Natural killer cell (primary cell): ENCODE data around the gene CARD19. TPM values are rescaled to one million over a fixed set of nuclear protein-coding genes. Genes with fewer than 3 reads are reported as not detected.
"Not testable (repeated sequence)": the region's sequence is repeated elsewhere in the genome, so short reads cannot be mapped to it uniquely, and the experiment has no call there.

Experiments
- ATAC-seq, 3 donors: fragments of 150-1000 bp in 2 of 3; fragments of 200-7000 bp in 1 of 3; cut with Tn5 transposase; 1 replicate in 1 of 3; 2 replicates in 2 of 3; pipeline ENCODE4 v1.10.0; 2021; ENCODE audit warnings: mild to moderate bottlenecking in 2 of 3, moderate library complexity in 2 of 3
- DNase-seq, 2 donors: peaks; one replicate each; pipeline versions ENCODE4 v3.0.0 to v3.0.0-alpha.2; 2013 to 2021; ENCODE audit warnings: mixed read lengths in 1 of 2
- H3K27ac ChIP-seq: one replicate; pipeline ENCODE4 v1.5.1; 2013; ENCODE audit warnings: mild to moderate bottlenecking, low read length
- H3K27me3 ChIP-seq: one replicate; pipeline ENCODE4 v1.6.1; 2013; ENCODE audit warnings: low read length; ENCODE audit not compliant: control insufficient read depth, insufficient read depth
- H3K36me3 ChIP-seq: one replicate; pipeline ENCODE4 v1.6.1; 2013; ENCODE audit warnings: low read length; ENCODE audit not compliant: control insufficient read depth, insufficient read depth
- H3K4me1 ChIP-seq: one replicate; pipeline ENCODE4 v1.6.1; 2013; ENCODE audit warnings: low read length; ENCODE audit not compliant: control insufficient read depth, insufficient read depth
- H3K4me3 ChIP-seq: one replicate; pipeline ENCODE4 v1.5.1; 2013; ENCODE audit warnings: low read length
- H3K9me3 ChIP-seq: one replicate; pipeline ENCODE4 v1.6.1; 2013; ENCODE audit warnings: low read length; ENCODE audit not compliant: control insufficient read depth, insufficient read depth
- H3K27ac Mint-ChIP-seq, 2 donors: one replicate each; pipeline ENCODE4 v1.8.0; 2022; ENCODE audit warnings: mild to moderate bottlenecking in 2 of 2, mixed read lengths in 2 of 2, moderate library complexity in 1 of 2
- H3K27me3 Mint-ChIP-seq, 2 donors: one replicate each; pipeline ENCODE4 v1.8.0; 2022; ENCODE audit warnings: low read depth in 2 of 2, mixed read lengths in 2 of 2
- H3K36me3 Mint-ChIP-seq: one replicate; pipeline ENCODE4 v1.8.0; 2022; ENCODE audit warnings: mixed read lengths
- H3K4me1 Mint-ChIP-seq, 2 donors: one replicate each; pipeline ENCODE4 v1.8.0; 2022; ENCODE audit warnings: mixed read lengths in 2 of 2
- H3K4me3 Mint-ChIP-seq: one replicate; pipeline ENCODE4 v1.8.0; 2022; ENCODE audit warnings: mild to moderate bottlenecking, moderate library complexity, mixed read lengths
- H3K9me3 Mint-ChIP-seq, 2 donors: one replicate each; pipeline ENCODE4 v1.8.0; 2022; ENCODE audit warnings: mixed read lengths in 2 of 2
- WGBS: methylation state at CpG from one replicate; pipeline ENCODE4 v1.1.7; 2013; ENCODE audit warnings: missing lambda C conversion rate; ENCODE audit not compliant: insufficient coverage; 5-methylcytosine and 5-hydroxymethylcytosine counted together
- intact Hi-C: fragments of 100-400 bp; cut with micrococcal nuclease; formaldehyde crosslinking; loops from one replicate; pipeline ENCODE4 v1.14.2; 2022
- total RNA-seq, 4 donors: library from RNA; stranded (reverse); fragments of 120-200 nt in 1 of 4; gene quantifications; one replicate each; pipeline versions ENCODE4 v1.2.3 to v1.2.4, GENCODE V29; 2013 to 2022
- TF ChIP-seq, protein P1 (sequence below): fragments of 200-600 bp; IDR thresholded peaks from one replicate; pipeline ENCODE4 v1.8.0; 2022; ENCODE audit warnings: antibody characterized with exemption

The CARD19 gene
- total RNA-seq, 3 donors from 2014 or later (not counting 1 experiment from before 2014, with no cell fraction given) = 30.7 to 49.1 (median 42.6) TPM

DNA sequence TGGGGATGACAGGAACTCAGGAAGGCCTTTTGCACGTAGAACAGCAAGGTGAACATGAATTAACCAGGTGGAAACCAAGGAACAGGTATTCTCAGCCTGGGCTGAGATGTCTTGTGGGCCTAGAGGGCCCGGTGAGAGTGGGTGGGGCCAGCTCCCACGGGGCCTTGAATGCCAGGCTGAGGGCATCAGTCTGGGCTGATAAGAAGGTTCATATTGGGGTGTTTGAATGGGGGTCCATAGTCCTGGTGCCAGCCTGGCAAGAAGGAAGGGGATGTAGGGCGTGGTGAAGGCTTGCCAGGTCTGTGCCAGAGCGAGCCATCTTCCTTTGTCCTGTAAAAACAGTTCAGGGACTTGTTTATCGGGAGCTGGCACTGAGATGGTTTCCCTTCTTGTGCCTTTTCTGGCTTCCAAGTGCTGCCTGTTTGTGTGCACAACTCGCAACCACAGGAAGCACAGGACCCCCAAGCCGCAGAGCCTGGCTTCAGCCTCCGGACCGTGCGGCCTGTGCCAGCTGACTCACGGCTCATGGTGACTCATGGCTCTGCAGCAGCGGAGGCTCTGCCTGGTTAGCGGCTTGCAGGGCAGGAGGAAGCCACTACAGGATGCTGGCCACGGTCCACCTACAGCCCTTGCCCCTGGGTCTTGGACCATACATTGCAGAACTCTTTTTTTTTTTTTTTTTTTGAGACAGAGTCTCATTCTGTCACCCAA is 2.4 kb downstream of the CARD19 start:
- intact Hi-C loops = loop anchor here (5.0 kb wide), 2 partner anchors 34 to 354 kb away; partner anchors contain the start of genes FAM120A, FAM120AOS and NINJ1
- Mint-ChIP-seq H3K4me1 (peaks cover 30 to 42% of the 10 kb centered on the region in 2 donors), H3K36me3 (no peaks in the 10 kb centered on the region), H3K27me3 (no peaks in the 10 kb centered on the region), H3K4me3 (peak overlapping the region; percentile 88), H3K9me3 (no peaks in the 10 kb centered on the region), H3K27ac (peak overlapping the region; percentile 91 to 92)
- WGBS = 10% methylated on average over 15 of the region's 15 CpGs
- Histone ChIP-seq H3K36me3 (no peaks in the 10 kb centered on the region), H3K27ac (peak overlapping the region; percentile 57), H3K4me1 (peaks cover 59% of the 10 kb centered on the region), H3K4me3 (no peak overlapping the region), H3K9me3 (no peaks in the 10 kb centered on the region), H3K27me3 (no peaks in the 10 kb centered on the region)
- ATAC-seq = peak in 2 of 3 donors; percentile 5 to 6
- TF ChIP-seq, protein P1, sequence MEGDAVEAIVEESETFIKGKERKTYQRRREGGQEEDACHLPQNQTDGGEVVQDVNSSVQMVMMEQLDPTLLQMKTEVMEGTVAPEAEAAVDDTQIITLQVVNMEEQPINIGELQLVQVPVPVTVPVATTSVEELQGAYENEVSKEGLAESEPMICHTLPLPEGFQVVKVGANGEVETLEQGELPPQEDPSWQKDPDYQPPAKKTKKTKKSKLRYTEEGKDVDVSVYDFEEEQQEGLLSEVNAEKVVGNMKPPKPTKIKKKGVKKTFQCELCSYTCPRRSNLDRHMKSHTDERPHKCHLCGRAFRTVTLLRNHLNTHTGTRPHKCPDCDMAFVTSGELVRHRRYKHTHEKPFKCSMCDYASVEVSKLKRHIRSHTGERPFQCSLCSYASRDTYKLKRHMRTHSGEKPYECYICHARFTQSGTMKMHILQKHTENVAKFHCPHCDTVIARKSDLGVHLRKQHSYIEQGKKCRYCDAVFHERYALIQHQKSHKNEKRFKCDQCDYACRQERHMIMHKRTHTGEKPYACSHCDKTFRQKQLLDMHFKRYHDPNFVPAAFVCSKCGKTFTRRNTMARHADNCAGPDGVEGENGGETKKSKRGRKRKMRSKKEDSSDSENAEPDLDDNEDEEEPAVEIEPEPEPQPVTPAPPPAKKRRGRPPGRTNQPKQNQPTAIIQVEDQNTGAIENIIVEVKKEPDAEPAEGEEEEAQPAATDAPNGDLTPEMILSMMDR = no peak
- DNase-seq = peak; percentile 69 to 70

DNA sequence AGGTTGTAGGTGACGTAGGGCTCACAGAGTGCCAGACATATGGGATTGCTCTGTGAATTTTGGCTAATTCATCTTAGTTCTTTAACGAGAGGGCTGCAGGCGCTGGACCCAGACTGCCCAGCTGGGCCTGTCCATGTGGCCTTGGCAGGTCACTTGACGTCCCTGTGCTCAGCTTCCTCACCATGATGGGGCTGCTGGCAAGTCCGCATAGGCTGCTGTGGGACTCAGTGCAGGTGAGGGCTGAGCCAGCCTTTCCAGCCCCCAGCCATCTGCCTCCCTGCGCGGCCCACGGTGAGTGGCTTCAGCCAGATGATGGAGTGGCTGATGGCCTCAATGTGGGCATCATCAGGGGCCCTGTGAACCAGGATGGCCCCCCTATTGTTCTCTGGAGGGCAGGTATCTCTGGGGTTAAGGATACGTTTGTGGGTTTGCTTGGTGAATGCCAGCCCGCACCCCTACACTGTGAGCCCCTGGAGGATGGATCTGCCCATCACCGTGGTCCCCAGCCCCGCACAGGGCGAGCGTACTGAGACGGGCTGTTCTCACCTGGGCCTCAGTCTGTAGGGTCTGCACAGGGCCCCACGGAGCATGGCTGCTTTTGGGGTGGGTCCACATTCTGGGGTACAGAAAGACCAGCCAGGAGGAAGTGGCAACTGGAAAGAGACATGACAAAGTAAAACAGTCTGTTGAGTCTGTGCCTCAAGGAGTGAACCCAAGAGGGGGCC is 3.7 kb downstream of the CARD19 start:
- H3K4me3 Mint-ChIP-seq = peak overlapping the region; percentile 46
- H3K4me1 ChIP-seq = peaks cover 46% of the 10 kb centered on the region
- H3K4me3 ChIP-seq = no peak overlapping the region
- DNase-seq (no peak), ATAC-seq (no peak)
- peaks cover 7% of the 10 kb centered on the region for H3K36me3 Mint-ChIP-seq
- no peaks in the 10 kb centered on the region for H3K9me3 Mint-ChIP-seq
- WGBS = 87% methylated on average over 16 of the region's 16 CpGs
- peak overlapping the region; percentile 21 for H3K27ac ChIP-seq
- H3K27ac Mint-ChIP-seq = peak overlapping the region in 1 of 2 donors; percentile 92
- no peaks in the 10 kb centered on the region for H3K27me3 ChIP-seq
- TF ChIP-seq, protein P1 = no peak
- H3K36me3 ChIP-seq = no peaks in the 10 kb centered on the region
- H3K9me3 ChIP-seq = no peaks in the 10 kb centered on the region
- H3K4me1 Mint-ChIP-seq = peaks cover 22 to 29% of the 10 kb centered on the region in 2 donors
- intact Hi-C loops = loop anchor here (5.0 kb wide), 2 partner anchors 33 to 353 kb away; partner anchors contain the start of genes FAM120A, FAM120AOS and NINJ1
- no peaks in the 10 kb centered on the region for H3K27me3 Mint-ChIP-seq

DNA sequence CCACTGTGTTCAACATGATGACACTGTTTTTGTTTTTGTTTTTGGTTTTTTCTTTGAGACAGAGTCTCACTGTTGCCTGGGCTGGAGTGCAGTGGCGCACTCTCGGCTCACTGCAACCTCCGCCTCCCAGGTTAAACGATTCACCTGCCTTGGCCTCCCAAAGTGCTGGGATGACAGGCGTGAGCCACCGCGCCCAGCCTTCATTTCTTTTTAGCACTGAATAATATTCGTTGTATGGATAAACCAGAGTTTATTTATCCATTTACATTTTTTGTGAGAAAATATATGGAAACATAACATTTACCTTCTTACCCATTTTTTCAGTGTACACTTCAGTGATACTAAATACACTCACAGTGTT is 4.2 kb downstream of the CARD19 start:
- ATAC-seq (no peak), DNase-seq (no peak)
- no peaks in the 10 kb centered on the region for H3K36me3 ChIP-seq
- no peak overlapping the region for H3K4me3 ChIP-seq
- no peaks in the 10 kb centered on the region for H3K9me3 ChIP-seq
- no peak overlapping the region for H3K27ac ChIP-seq
- TF ChIP-seq, protein P1 = no peak
- Mint-ChIP-seq H3K36me3 (peaks cover 7% of the 10 kb centered on the region), H3K27me3 (no peaks in the 10 kb centered on the region), H3K27ac (no peak overlapping the region), H3K9me3 (no peaks in the 10 kb centered on the region), H3K4me1 (peaks cover 22 to 25% of the 10 kb centered on the region in 2 donors), H3K4me3 (no peak overlapping the region)
- H3K27me3 ChIP-seq = no peaks in the 10 kb centered on the region
- intact Hi-C loops = no loop called here
- 94% methylated on average over 5 of the region's 8 CpGs for WGBS
- peaks cover 43% of the 10 kb centered on the region for H3K4me1 ChIP-seq

DNA sequence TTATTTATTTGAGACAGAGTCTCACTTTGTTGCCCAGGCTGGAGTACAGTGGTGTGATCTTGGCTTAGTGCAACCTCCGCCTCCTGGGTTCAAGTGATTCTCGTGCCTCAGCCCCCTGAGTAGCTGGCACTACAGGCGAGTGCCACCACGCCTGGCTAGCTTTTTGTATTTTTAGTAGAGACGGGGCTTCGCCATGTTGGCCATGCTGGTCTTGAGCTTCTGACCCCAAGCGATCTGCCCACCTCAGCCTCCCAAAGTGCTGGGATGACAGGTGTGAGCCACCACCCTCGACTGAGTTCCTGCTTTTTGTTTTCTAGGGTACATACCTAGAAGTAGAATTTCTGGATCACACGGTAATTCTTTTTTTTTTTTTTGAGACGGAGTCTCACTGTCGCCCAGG is 5.1 kb downstream of the CARD19 start:
- H3K27ac Mint-ChIP-seq, H3K27me3 Mint-ChIP-seq, H3K9me3 ChIP-seq, H3K4me3 ChIP-seq, H3K9me3 Mint-ChIP-seq, ATAC-seq, H3K27me3 ChIP-seq, H3K36me3 Mint-ChIP-seq, H3K27ac ChIP-seq, H3K4me3 Mint-ChIP-seq, DNase-seq, H3K36me3 ChIP-seq, intact Hi-C loops: not testable (repeated sequence)
- 98% methylated on average over 11 of the region's 11 CpGs for WGBS
- peaks cover 44% of the 10 kb centered on the region for H3K4me1 ChIP-seq
- H3K4me1 Mint-ChIP-seq = peaks cover 22 to 25% of the 10 kb centered on the region in 2 donors
